ENCODE measurements around the gene TENM3.

TENM3 gene

GRCh38 chr4:182754895-182755294 lies 511.7 kb downstream of the TENM3 start:
- DNase-seq, result no peak

- DNase-seq, result no peak
These were observed 513.0 kb downstream of the TENM3 start for GRCh38 chr4:182756161-182756690.

GRCh38 chr4:182758273-182758672 lies 515.1 kb downstream of the TENM3 start:
- no peak for DNase-seq

DNA sequence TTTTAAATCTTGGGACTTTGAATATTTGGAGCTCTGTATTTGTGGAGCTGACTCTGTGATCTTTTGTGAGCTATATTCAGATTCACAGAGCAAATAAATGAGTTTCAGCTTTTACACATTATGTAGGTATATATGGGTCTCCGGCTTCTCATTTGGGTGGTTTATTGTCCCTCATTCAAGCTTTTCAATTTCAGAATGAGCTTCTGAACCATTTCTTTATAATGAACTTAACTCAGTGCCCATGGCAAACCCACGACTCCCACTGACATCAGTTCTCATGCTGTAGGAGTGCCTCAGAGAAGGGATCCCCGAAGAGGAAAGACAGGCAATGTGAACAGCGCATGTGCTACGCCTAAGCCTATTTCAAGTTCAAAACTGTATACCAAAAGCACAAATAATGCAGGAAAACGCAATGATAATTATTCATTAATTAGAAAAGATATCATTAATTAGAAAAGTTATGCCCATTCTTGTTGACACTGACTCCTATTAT lies 517.4 kb downstream of the TENM3 start:
- no peak for DNase-seq

DNA sequence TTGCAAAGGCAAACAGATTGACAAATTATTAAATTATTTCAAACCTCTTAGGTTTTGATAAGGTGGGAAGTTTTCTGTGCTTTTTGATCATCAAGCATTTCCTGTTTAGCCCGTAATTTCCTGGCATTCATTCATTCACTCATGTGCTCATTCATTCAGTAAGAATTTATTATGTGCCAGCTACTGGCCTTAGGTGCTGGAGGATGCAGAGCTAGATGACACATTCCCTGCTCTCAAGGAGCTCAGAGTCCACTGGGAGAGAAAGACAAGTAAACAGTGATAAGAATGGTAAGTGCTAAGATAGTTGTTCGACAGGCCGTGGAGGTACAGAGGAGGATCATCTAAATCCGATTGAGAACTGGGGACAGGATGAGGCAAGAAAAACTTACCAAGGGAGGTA lies 520.9 kb downstream of the TENM3 start:
- no peak for DNase-seq

- DNase-seq, result no peak
These were observed 521.4 kb downstream of the TENM3 start for GRCh38 chr4:182764642-182765041.

DNA sequence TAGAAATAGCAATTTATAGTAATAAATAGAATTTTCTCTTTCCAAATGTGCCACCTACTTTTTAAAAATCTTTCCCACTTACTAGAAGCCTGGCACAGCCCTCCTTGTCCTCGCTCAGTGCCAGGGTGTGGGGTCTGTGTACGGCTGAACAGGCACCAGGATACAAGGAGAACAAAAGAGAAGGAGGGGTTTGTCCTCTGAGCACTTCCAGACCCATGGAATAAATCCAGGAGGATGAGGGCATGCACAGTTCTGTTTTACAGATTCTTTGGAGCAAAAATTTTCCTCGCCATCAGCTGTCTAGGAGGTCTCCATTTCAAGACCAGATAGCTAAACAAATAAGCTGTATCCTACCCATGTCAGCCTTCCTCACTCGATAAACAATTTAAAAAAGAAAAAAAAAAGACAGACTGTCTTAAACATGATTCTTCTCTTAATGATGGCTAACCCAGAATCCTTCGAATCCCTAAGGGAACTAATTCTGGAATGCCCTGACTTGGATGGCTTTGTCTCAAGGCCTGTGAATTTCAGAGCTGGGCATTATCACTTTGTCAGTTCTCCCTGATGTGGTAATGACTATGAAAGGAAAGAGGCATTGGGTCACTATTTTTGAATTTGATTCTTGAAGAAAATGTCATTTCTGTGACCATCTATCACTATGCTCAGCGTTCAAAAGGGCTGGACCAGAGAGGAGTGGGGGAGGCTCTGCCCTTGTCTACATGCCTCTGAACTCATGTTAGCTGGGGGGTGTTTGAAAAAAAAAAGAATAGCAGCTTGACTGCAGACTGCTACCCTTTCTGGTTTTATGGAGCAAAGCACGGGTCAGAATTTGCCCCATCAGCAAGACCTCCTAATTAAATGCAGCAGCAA lies 523.0 kb downstream of the TENM3 start:
- no peak for DNase-seq

GRCh38 chr4:182766857-182767250 lies 523.7 kb downstream of the TENM3 start:
- DNase-seq, result no peak

DNA sequence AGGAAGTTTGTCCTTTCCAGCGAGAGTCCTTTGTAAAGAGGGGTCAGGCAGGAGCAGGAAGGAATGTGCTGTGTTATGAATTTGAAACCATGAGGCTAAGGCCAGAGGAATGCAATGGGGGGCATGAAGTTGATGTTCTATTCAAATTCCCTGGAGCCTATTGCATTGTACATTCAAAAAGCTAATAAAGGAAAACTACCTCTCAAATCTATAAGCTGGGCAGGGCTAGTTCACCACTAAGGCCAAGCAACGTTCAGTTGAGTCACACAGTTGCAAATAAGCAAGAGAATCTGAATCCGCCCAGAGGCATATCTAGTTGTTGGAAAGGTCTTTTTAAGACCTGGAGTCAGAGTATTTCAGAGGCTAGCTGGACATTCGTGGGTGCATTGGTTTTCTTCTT lies 525.6 kb downstream of the TENM3 start:
- no peak for DNase-seq

- DNase-seq, result no peak
These were observed 527.2 kb downstream of the TENM3 start for GRCh38 chr4:182770259-182770995.

- no peak for DNase-seq
These were observed 527.9 kb downstream of the TENM3 start for GRCh38 chr4:182770996-182771514.

DNA sequence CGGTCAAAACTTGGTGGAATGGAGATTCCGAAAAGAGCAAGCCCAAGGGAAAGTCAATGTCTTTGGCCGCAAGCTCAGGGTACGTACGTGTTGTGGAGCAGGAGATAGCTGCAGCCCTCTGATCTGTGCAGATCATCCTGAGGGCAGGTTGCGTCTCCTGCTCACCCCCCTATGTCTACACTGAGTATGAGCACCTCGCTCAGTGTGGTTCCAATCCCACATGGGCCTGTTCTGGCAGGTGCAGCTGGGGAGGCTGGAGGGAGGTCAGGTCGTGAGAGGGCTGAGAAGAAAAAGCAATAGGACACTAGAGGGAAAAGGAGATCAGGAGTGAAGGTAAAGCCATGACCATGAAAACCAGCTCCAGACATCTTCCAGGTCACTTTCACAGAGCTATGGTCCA lies 531.9 kb downstream of the TENM3 start:
- no peak for DNase-seq

DNA sequence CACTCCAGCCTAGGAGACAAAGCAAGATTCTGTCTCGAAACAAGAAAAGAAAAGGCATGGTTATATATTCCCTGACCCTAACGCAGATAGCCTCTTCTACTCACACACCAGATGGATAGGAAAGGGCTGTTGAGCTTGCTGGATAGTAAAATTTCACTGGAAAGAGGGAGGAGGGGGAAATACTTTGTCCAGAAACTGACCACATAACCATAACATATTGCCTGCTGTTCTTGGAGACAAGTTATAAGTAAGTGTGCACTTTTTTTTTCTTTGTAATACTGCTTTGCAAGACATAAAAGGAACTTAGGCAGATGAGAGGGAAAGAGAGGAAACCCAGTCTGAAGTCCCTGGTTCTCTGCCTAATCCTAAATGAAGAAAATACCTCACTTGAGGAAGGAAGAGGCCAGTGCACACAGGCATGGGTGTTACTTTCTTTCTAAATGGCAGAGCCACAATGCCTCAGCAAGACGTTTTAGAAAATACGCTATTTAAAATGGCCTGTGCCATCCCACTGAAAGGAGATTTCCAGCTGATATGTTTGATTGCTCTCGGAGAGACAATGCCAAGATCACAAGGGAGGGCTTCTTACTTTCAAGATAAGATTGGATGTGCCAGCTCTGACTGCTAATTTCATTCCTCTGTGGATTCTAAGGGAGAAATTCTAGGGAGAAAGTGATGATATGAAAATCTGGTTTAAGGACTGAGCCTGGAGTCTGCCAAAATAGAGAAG lies 533.3 kb downstream of the TENM3 start:
- DNase-seq, result no peak

DNA sequence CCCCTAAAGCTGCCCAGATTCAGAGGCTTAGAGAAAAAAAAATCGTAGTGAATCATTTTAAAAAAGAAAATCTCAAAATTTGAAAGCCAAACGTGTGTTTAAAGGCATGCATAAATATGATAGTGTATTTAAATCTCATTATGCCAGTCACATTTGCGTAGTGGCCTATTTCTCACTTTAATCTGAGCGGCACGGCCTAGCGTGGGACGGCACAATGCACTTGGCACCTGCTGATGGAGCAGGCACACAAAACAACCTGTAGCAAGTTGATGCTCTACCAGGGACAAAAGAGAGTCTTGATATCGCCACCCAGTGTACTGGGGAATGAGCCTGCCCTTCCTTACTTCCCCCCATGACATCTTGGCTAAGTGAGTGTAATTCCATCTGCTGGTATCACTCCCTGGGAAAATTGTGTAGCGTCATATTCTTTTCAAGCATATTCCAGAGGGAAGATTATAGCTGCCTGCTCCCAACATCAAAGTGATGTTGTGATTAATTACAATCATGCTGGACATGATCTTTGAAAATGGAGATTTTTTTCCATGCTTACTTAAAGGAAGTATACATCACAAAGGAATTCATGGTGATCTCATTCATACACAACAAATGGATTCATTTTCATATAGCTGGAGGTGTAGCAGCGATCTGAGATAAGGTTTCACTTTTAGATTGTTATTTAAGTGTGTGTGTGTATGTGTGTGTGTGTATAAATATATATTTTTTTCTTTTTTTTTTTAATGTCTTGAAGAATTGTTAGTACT lies 535.2 kb downstream of the TENM3 start:
- no peak for DNase-seq

DNA sequence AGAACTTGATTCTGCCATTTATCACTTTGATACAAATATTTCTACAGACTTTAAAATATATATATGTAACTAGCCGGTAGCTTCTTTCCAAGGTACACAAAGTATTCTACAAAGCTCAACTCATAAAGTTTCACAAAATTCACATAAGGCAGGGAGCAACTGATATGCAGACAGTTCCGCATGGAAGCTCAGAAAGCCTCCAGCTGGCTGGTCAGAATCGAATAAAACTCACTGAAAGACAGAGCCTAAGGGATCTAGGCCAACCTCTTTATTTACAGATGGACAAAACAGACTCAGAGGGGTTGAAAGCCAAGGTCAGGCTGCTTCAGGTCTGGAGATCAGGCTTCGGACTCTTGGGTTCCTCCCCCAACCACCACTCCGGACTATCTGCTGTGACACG lies 543.8 kb downstream of the TENM3 start:
- DNase-seq, result no peak

- DNase-seq, result no peak
These were observed 545.0 kb downstream of the TENM3 start for GRCh38 chr4:182788201-182788600.

DNA sequence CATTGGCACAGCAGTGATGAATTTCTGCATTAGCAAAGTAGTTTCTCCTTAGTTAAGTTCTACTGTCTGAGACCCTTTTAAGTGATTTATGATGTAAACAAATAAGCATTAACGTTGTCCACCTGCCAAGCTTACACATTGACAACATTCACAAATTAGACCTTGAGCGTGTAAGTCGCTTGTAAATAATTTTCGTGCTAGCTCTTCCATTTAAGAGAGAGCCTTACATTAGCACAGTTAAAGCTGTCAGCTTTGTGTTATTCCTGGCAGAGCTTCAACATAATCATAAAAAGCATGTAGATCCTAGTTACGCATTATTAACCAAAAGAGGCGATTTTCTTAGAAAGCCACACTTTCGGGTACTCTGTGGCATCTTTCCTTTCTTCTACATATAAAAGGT lies 546.3 kb downstream of the TENM3 start:
- DNase-seq, result no peak

GRCh38 chr4:182795446-182796238 lies 552.4 kb downstream of the TENM3 start:
- DNase-seq, result no peak

GRCh38 chr4:182799515-182800215 lies 556.5 kb downstream of the TENM3 start:
- DNase-seq, result no peak

DNA sequence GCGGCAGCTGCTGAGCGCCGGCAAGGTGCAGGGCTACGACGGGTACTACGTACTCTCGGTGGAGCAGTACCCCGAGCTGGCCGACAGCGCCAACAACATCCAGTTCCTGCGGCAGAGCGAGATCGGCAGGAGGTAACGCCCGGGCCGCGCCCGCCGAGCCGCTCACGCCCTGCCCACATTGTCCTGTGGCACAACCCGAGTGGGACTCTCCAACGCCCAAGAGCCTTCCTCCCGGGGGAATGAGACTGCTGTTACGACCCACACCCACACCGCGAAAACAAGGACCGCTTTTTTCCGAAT lies 557.0 kb downstream of the TENM3 start:
- DNase-seq, result no peak

- DNase-seq, result no peak
These were observed 558.4 kb downstream of the TENM3 start for GRCh38 chr4:182801636-182802035.

Data from NCI-H748 treated with DMSO at 0.1 percent for 48 hours (cell line).